Hepatocyte (in vitro differentiated cells): ENCODE results near the gene DNM2. TPM values are rescaled to one million over a fixed set of nuclear protein-coding genes. Genes with fewer than 3 reads are reported as not detected.

ENCODE experiments used
- DNase-seq: peaks from one replicate; pipeline ENCODE4 v3.0.0-alpha.2; 2016; ENCODE audit warnings: low spot score
- H2AFZ ChIP-seq: fragments of 200-600 bp; sonication (generic); 2 replicates; pipeline ENCODE4 v1.6.0; 2016; ENCODE audit warnings: antibody characterized with exemption, mild to moderate bottlenecking
- H3K27ac ChIP-seq: fragments of 200-600 bp; sonication (generic); 2 replicates; pipeline ENCODE4 v1.5.1; 2016; ENCODE audit warnings: mild to moderate bottlenecking
- H3K27me3 ChIP-seq: fragments of 200-600 bp; sonication (generic); 2 replicates; pipeline ENCODE4 v1.6.1; 2016
- H3K36me3 ChIP-seq: fragments of 200-600 bp; sonication (generic); replicated peaks from 2 replicates; pipeline ENCODE4 v1.5.1; 2016; ENCODE audit warnings: low read depth; ENCODE audit not compliant: insufficient read depth
- H3K4me1 ChIP-seq: fragments of 200-600 bp; sonication (generic); 2 replicates; pipeline ENCODE4 v1.5.1; 2016; ENCODE audit warnings: mild to moderate bottlenecking, moderate library complexity; ENCODE audit not compliant: insufficient read depth
- H3K4me2 ChIP-seq: fragments of 200-600 bp; sonication (generic); 2 replicates; pipeline ENCODE4 v1.6.0; 2016
- H3K4me3 ChIP-seq: fragments of 200-600 bp; sonication (generic); 2 replicates; pipeline ENCODE4 v1.5.1; 2016; ENCODE audit warnings: mild to moderate bottlenecking
- H3K79me2 ChIP-seq: fragments of 200-600 bp; sonication (generic); 2 replicates; pipeline ENCODE4 v1.6.0; 2017; ENCODE audit warnings: mild to moderate bottlenecking
- H3K9me2 ChIP-seq: fragments of 200-600 bp; sonication (generic); replicated peaks from 2 replicates; pipeline ENCODE4 v1.6.0; 2017; ENCODE audit warnings: mild to moderate bottlenecking; ENCODE audit not compliant: insufficient read depth
- H3K9me3 ChIP-seq: fragments of 200-600 bp; sonication (generic); 2 replicates; pipeline ENCODE4 v1.5.1; 2016; ENCODE audit warnings: low read depth, mild to moderate bottlenecking
- H4K20me1 ChIP-seq: fragments of 200-600 bp; sonication (generic); 2 replicates; pipeline ENCODE4 v1.6.0; 2016; ENCODE audit warnings: mild to moderate bottlenecking; ENCODE audit not compliant: insufficient read depth, poor library complexity, severe bottlenecking
- CTCF ChIP-seq: fragments of 200-600 bp; sonication (generic); IDR thresholded peaks from 2 replicates; pipeline ENCODE4 v1.5.1; 2016; ENCODE audit warnings: antibody characterized with exemption, mild to moderate bottlenecking; ENCODE audit not compliant: poor library complexity
- EZH2 ChIP-seq: fragments of 200-600 bp; sonication (generic); IDR thresholded peaks from 2 replicates; pipeline ENCODE4 v1.6.1; 2016; ENCODE audit warnings: antibody characterized with exemption, mild to moderate bottlenecking, borderline replicate concordance
- EZH2phosphoT487 ChIP-seq: fragments of 200-600 bp; sonication (generic); IDR thresholded peaks from one replicate; pipeline ENCODE4 v1.6.1; 2018; ENCODE audit warnings: antibody characterized with exemption, mild to moderate bottlenecking, low read depth, moderate library complexity; ENCODE audit not compliant: unreplicated experiment, severe bottlenecking
- WGBS: methylation state at CpG from one replicate; pipeline ENCODE4 v1.1.6; 2016; ENCODE audit warnings: low lambda C conversion rate; ENCODE audit errors: missing lambda C conversion rate; 5-methylcytosine and 5-hydroxymethylcytosine counted together
- polyA plus RNA-seq: library from polyadenylated mRNA; unstranded; fragments of >200 nt; fragmentation: Nextera tagmentation; extraction: Ambion mirVana; gene quantifications from 2 replicates; pipeline ENCODE4 v1.2.1, GENCODE V29; 2016
- total RNA-seq: library from RNA; depleted of rRNA; stranded (reverse); fragments of >200 nt; gene quantifications from 2 replicates; pipeline ENCODE4 v1.2.3, GENCODE V29; 2014

The DNM2 gene
- total and polyA plus RNA-seq, 2 experiments from 2014 or later = 93.9 to 130 TPM

GRCh38 chr19:10780368-10780767, 62.5 kb downstream of the DNM2 start:
- no peak for DNase-seq
- no peaks in the 10 kb centered on the region for H3K36me3 ChIP-seq
- H3K79me2 ChIP-seq = no peaks in the 10 kb centered on the region
- no peaks in the 10 kb centered on the region for H4K20me1 ChIP-seq
- no peaks in the 10 kb centered on the region for H3K4me1 ChIP-seq
- no peak overlapping the region for H3K4me2 ChIP-seq
- no peaks in the 10 kb centered on the region for H3K27me3 ChIP-seq
- TF ChIP-seq CTCF (no peak), EZH2 (no peak), EZH2phosphoT487 (no peak)
- no peak overlapping the region for H3K4me3 ChIP-seq
- H3K27ac ChIP-seq = no peak overlapping the region
- WGBS = 94% methylated on average over 6 of the region's 6 CpGs
- no peak overlapping the region for H2AFZ ChIP-seq
- H3K9me2 ChIP-seq = no peaks in the 10 kb centered on the region
- no peaks in the 10 kb centered on the region for H3K9me3 ChIP-seq

DNA sequence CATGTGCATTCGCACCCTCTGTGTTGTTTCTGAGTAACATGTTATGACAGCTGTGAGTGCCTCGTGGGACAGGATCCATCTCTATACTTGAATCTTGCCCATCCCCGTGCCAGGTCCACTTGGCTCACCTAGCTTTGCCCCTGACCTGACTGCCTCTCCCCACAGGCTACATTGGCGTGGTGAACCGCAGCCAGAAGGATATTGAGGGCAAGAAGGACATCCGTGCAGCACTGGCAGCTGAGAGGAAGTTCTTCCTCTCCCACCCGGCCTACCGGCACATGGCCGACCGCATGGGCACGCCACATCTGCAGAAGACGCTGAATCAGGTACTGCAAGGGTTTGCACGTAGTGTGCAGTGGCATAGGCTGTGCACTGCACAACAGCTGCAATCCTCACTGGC, 64.9 kb downstream of the DNM2 start:
- H3K9me2 ChIP-seq = no peaks in the 10 kb centered on the region
- WGBS = 95% methylated on average over 13 of the region's 13 CpGs
- TF ChIP-seq CTCF (no peak), EZH2phosphoT487 (no peak), EZH2 (no peak)
- no peaks in the 10 kb centered on the region for H4K20me1 ChIP-seq
- no peaks in the 10 kb centered on the region for H3K9me3 ChIP-seq
- H3K4me1 ChIP-seq = no peaks in the 10 kb centered on the region
- no peak overlapping the region for H3K27ac ChIP-seq
- H3K27me3 ChIP-seq = no peaks in the 10 kb centered on the region
- H3K4me2 ChIP-seq = no peak overlapping the region
- no peak overlapping the region for H3K4me3 ChIP-seq
- no peak overlapping the region for H2AFZ ChIP-seq
- DNase-seq = no peak
- no peaks in the 10 kb centered on the region for H3K36me3 ChIP-seq
- H3K79me2 ChIP-seq = no peaks in the 10 kb centered on the region

GRCh38 chr19:10784257-10784656, 66.4 kb downstream of the DNM2 start:
- no peaks in the 10 kb centered on the region for H3K9me3 ChIP-seq
- no peaks in the 10 kb centered on the region for H3K4me1 ChIP-seq
- no peak overlapping the region for H3K4me2 ChIP-seq
- WGBS = 99% methylated on average over 10 of the region's 10 CpGs
- H3K36me3 ChIP-seq = no peaks in the 10 kb centered on the region
- no peak overlapping the region for H3K27ac ChIP-seq
- no peak overlapping the region for H3K4me3 ChIP-seq
- no peaks in the 10 kb centered on the region for H3K79me2 ChIP-seq
- no peak for DNase-seq
- TF ChIP-seq CTCF = no peak
- no peak for TF ChIP-seq EZH2phosphoT487
- H4K20me1 ChIP-seq = no peaks in the 10 kb centered on the region
- H3K9me2 ChIP-seq = no peaks in the 10 kb centered on the region
- H3K27me3 ChIP-seq = no peaks in the 10 kb centered on the region
- H2AFZ ChIP-seq = no peak overlapping the region

GRCh38 chr19:10788146-10788545, 70.3 kb downstream of the DNM2 start:
- TF ChIP-seq EZH2 (no peak), EZH2phosphoT487 (no peak), CTCF (no peak)
- H4K20me1 ChIP-seq = no peaks in the 10 kb centered on the region
- H3K79me2 ChIP-seq = no peaks in the 10 kb centered on the region
- no peaks in the 10 kb centered on the region for H3K9me2 ChIP-seq
- WGBS = 94% methylated on average over 8 of the region's 8 CpGs
- DNase-seq = no peak
- no peaks in the 10 kb centered on the region for H3K4me1 ChIP-seq
- H3K4me3 ChIP-seq = no peak overlapping the region
- H3K27me3 ChIP-seq = no peaks in the 10 kb centered on the region
- no peak overlapping the region for H3K27ac ChIP-seq
- no peak overlapping the region for H3K4me2 ChIP-seq
- H2AFZ ChIP-seq = no peak overlapping the region
- H3K9me3 ChIP-seq = no peaks in the 10 kb centered on the region
- no peaks in the 10 kb centered on the region for H3K36me3 ChIP-seq
